ENCODE results near the gene PPARD. TPM values are rescaled to one million over a fixed set of nuclear protein-coding genes. Genes with fewer than 3 reads are reported as not detected.

PPARD gene
- 5.2 and 6.6 TPM in 2 replicates for total RNA-seq

GRCh38 chr6:35342258-35343091, at the start of gene PPARD:
TSS of gene PPARD (plus strand) at chr6:35342558. CDS start at chr6:35411088, 68,530 bp downstream.

GRCh38 chr6:35297601-35298481, 44.5 kb upstream of the PPARD start, which contains the start of gene DEF6:
TSS of gene DEF6 (plus strand) at chr6:35297818. CDS start at chr6:35297857, 39 bp downstream.

GRCh38 chr6:35452183-35453090, 110.1 kb downstream of the PPARD start, which contains the start of gene FANCE:
TSS of gene FANCE (plus strand) at chr6:35452338. CDS start at chr6:35452546, 208 bp downstream.

GRCh38 chr6:35468181-35468979, 126.0 kb downstream of the PPARD start, which contains the start of gene RPL10A:
TSS of gene RPL10A (plus strand) at chr6:35468401. CDS start at chr6:35468435, 34 bp downstream.

Small RNA genes within 50 kb of the gene (small RNA-seq; reads per million reads assigned to genes)
- gene MIR7111: not detected

Other genes starting within 250 kb of the PPARD start
- 0.07 TPM in 1 of 2 replicates, not detected in the other for gene TCP11, start 201.2 kb upstream of the PPARD start, total RNA-seq
- 0.40 and 0.72 TPM in 2 replicates for gene SCUBE3, start 128.6 kb upstream of the PPARD start, total RNA-seq
- gene ZNF76, start 82.8 kb upstream of the PPARD start, total RNA-seq: 13.2 and 17.4 TPM in 2 replicates
- gene DEF6, start 44.7 kb upstream of the PPARD start, total RNA-seq: 0.13 and 0.65 TPM in 2 replicates
- 6.9 and 8.5 TPM in 2 replicates for gene FANCE, start 109.8 kb downstream of the PPARD start, total RNA-seq
- 1,176 and 1,523 TPM in 2 replicates for gene RPL10A, start 125.8 kb downstream of the PPARD start, total RNA-seq
- gene TEAD3, start 154.5 kb downstream of the PPARD start, total RNA-seq: 0.27 and 0.36 TPM in 2 replicates
- not detected in 2 replicates for gene TULP1, start 170.3 kb downstream of the PPARD start, total RNA-seq